LNCaP clone FGC (cell line): ENCODE results near the gene CLEC5A.

Experiments used
- DNase-seq: peaks from one replicate; pipeline ENCODE4 v3.0.0-alpha.2; 2011; ENCODE audit warnings: low read depth
- H3K4me3 ChIP-seq: 2 replicates; pipeline ENCODE4 v1.5.1; 2011; ENCODE audit warnings: mild to moderate bottlenecking, low read depth, low read length, control low read depth
- TF ChIP-seq, protein P1 (sequence below): IDR thresholded peaks from 2 replicates; pipeline ENCODE4 v1.5.1; 2012; ENCODE audit warnings: mild to moderate bottlenecking; ENCODE audit not compliant: control insufficient read depth, insufficient read depth; ENCODE audit errors: extremely low read depth

Gene CLEC5A

DNA sequence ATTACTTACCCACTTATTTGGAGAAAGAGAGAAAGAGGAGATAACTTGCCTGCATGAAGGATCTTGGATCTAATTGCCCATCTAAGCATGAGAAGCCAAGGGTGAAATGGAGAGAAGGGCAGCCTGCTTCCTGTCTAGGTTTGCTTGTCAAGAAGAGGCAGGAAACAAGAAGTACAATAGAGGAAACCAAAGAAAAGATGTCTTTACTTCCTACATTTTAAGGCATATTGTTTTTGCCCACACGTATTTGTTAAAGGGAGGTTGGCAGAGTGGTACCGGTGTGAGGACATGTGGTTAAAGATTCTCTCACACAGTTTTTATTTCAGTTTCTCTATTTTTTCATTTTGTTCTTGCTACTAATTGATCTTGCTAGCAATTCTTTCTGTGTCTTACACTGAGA is 32.8 kb upstream of the CLEC5A start:
- no peak overlapping the region for H3K4me3 ChIP-seq
- no peak for DNase-seq
- TF ChIP-seq, protein P1, sequence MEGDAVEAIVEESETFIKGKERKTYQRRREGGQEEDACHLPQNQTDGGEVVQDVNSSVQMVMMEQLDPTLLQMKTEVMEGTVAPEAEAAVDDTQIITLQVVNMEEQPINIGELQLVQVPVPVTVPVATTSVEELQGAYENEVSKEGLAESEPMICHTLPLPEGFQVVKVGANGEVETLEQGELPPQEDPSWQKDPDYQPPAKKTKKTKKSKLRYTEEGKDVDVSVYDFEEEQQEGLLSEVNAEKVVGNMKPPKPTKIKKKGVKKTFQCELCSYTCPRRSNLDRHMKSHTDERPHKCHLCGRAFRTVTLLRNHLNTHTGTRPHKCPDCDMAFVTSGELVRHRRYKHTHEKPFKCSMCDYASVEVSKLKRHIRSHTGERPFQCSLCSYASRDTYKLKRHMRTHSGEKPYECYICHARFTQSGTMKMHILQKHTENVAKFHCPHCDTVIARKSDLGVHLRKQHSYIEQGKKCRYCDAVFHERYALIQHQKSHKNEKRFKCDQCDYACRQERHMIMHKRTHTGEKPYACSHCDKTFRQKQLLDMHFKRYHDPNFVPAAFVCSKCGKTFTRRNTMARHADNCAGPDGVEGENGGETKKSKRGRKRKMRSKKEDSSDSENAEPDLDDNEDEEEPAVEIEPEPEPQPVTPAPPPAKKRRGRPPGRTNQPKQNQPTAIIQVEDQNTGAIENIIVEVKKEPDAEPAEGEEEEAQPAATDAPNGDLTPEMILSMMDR, result no peak

DNA sequence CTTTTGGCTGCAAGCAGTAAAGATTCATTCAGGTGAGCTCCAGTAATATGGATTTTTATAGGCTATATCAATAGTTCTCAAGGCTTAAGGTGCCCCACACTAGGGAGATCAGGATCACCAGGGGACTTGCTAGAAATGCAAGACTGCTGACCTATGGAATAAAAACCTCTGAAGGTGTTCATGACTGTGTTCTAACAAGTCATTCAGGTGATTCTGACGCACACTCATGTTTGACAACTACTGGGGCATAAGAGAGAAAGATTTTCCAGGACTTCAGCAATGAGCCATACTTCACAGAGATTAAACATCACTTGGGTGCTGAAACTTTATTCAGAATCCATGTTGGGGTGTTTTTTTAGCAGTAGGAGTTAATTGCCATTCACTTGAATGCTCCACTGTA is 31.6 kb upstream of the CLEC5A start:
- TF ChIP-seq, protein P1, result no peak
- no peak overlapping the region for H3K4me3 ChIP-seq
- DNase-seq, result no peak

DNA sequence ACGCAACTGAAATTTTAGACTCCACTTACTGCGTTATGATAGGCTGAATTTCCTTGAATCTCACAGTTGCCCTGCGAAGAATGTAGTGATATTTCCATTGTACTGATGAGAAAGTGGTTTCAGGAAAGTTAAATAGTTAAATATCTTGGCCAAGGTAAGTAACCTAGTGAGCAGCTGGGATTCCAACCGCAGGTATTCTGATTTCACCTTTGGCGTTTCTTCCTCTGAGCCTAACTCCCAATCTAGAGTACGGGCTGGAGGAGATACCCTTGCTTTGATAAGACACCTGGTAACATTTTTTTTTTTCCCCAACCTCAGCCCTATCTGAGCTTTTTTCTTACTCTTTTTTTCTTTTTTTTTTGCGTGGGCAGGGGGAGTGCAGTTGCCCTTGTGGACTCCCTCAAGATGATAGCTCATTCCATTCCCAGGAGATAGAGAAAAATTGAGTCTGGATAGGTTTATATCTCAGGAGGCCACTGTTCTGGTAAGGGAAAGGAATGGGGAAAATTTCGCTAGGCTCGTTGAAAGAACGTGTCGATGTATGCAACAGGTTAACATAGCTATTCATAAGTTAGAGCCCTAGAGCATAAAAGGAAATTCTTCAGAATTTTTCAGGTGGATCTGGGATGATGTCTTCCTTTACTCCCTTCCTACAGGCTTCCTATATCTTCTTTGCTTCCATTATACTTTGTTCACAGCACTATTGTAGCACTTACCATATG is 29.9 kb upstream of the CLEC5A start:
- no peak for DNase-seq
- H3K4me3 ChIP-seq, result no peak overlapping the region

DNA sequence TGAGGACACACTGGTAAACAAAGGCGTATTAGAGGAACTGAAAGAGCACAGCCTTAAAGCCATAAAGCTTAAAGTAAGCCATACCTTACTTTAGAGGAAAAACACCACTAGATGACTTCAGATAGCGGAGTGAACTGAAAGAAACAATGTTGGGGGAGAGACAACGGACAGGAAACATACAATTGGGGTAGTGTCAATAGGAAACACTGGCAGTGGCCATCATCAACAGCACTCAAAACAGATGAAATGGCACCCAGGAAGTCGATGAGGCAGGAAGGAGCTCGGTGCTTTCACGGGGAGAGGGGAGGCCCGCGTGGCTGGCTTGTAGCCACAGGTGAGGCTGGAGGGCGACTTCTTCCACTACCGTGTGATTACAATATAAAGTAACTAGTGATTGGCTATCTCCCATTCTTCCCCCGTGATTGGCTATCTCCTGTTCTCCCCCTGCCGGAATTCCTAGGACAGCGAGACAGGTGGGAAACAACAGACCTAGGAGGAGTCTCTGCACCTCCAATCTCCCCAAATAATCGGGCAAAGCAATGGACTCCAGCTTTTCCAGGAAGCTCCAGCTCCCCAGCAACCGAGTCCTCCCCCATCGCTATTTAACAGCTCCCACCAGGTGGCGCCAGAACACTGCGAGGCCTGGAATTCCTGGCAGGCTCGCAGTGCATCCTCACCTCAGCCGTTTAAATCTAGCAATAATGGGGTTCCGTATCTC is 29.2 kb upstream of the CLEC5A start:
- TF ChIP-seq, protein P1, result peak; percentile 96
- DNase-seq, result peak; percentile 14
- peak overlapping the region; percentile 15 for H3K4me3 ChIP-seq

More for the DNA sequence above, 29.9 kb upstream of the CLEC5A start:
- TF ChIP-seq, protein P1, result no peak

DNA sequence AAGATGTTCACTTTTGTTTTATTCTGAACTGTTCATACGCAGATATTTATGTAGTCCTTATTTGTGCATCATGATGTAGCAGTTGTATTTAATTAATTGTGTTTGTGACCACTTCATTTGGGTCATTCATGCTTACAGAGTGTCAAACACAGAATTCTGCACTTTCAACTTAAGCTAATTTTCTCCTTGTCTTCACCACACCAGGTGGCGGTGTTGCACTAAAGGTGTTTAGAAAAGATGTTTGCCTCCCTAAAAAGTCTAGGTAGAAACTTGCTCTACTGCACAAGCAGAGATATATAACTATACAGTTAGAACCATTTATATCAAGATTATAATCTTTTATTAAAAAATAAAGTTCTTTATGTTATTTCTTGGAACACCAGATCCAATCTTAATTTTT is 28.1 kb upstream of the CLEC5A start:
- DNase-seq, result no peak
- TF ChIP-seq, protein P1, result peak; percentile 55
- no peak overlapping the region for H3K4me3 ChIP-seq

DNA sequence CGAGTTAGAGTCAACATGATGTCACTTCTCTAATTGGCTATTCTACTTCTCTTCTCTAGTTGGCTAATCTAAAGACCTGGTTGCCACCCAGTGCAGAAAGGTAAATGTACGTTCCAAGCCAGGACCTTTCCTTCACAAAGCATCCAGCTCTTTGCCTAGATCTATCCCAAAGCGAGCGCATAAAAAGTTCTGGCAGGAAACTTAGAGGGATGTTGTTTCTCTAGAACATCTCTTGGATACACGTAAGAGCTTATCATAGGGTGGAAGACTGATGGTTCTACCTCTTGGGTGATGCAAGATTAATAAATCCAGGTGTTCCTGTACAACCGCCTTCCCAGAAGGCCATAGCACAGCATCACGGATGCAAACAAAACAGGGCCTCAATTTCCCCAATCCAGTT is 26.9 kb upstream of the CLEC5A start, which contains the start of gene TAS2R38:
Gene TAS2R38 (minus strand): TSS at position 101 of the 400 bp plus-strand sequence. CDS start 84 bp downstream, at position 17.
- DNase-seq, result no peak
- H3K4me3 ChIP-seq, result no peak within 1 kb of the TSS
- TF ChIP-seq, protein P1, result no peak
